Right kidney (tissue), 1 donor: ENCODE measurements around the gene WDFY4.

Experiments used
- DNase-seq: peaks from one replicate; pipeline ENCODE4 v3.0.0-alpha.2; 2016

Gene WDFY4

DNA sequence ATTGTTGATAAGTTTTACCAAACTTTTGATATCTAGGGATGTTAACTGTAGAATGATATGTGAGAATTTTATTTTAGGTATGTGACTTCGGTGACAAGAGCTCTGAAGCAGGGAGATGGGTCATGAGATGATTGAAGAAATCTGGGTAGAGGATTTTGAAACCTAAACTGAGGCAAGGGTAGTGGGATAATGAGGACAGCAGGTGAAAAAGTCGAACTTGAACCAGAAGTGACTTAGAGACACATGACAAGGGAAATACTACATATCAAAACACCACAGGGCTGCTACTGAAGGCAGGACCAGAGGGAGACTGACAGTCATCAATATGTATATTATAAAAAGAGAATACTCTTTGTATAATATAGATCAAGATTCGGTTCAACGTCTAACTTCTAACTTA, 113.2 kb downstream of the WDFY4 start:
- no peak for DNase-seq

- no peak for DNase-seq
Observed at GRCh38 chr10:48798481-48799254, 114.0 kb downstream of the WDFY4 start.

GRCh38 chr10:48799341-48800006, 114.8 kb downstream of the WDFY4 start:
- DNase-seq = no peak

DNA sequence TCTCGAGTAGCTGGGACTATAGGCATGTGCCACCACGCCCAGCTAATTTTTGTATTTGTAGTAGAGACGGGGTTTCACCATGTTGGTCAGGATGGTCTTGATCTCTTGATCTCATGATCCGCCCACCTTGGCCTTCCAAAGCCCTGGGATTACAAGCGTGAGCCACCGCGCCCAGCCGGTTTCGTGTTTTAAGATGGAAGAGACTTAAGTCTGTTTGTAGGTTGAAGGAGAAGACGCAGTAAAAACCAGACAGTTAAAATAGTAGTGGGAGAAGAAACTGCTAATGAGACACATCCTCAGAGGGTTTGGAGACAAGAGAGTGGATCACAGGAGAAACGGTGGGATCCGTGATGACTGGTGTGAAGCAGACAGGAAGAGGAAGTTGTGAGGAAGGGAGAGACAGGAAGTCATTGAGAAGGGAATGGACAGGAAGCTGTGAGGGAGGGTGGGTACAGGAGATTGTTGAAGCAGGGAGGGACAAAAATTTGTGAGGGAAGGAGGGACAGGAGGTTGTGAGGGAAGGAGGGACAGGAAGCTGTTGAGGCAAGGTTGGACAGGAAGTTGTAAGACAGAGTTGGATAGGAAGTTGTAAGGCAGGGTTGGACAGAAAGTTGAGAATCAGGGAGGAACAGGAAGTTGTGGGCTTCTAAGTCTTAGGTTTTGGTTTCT, 115.5 kb downstream of the WDFY4 start:
- no peak for DNase-seq

GRCh38 chr10:48801001-48801421, 116.3 kb downstream of the WDFY4 start:
- DNase-seq = no peak

- no peak for DNase-seq
Observed at GRCh38 chr10:48802611-48803071, 118.0 kb downstream of the WDFY4 start.

- DNase-seq = no peak
Observed at GRCh38 chr10:48803801-48804584, 119.3 kb downstream of the WDFY4 start.

- no peak for DNase-seq
Observed at GRCh38 chr10:48804740-48805182, 120.1 kb downstream of the WDFY4 start.

DNA sequence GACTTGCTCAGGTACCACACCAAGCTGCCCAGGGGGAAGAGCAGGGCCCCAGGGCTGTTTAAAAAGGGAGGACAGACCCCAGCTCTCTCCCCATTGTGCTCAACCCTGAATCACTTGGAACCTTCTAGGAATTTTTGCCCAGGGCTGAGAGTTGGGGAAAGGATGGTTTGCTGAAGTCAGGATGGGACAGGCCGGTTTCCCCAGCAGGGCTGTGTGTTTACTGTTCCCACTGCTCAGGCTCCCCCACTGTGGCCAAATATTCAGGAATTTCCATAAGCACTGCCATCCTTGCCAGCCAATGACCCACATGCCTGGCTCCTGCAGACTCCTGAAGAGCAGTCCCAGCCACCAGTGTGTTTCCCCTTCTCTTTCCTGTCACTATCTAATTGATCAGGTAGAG, 120.7 kb downstream of the WDFY4 start:
- no peak for DNase-seq

GRCh38 chr10:48805848-48806247, 121.2 kb downstream of the WDFY4 start:
- DNase-seq = no peak

DNA sequence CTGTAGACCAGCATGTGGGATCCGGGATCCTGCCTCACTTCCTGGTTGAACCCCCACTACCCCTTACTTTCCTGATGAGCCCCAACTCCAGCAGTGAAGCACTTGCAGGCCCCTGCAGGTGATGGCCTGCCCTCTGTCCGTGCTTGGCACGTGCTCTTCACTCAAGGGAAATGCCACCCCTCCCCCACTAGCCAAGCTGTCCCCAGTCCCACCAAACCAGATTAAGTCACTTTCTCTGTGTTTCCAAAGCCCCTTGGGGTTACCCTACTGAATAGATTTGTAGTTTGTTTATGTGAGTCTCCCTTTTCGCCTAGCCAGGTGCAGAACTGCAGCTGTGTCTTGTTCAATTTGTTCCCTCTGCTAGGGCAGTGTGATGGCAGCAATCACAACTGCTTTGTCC, 121.7 kb downstream of the WDFY4 start:
- no peak for DNase-seq

- DNase-seq = no peak
Observed at GRCh38 chr10:48807791-48808470, 123.3 kb downstream of the WDFY4 start.

DNA sequence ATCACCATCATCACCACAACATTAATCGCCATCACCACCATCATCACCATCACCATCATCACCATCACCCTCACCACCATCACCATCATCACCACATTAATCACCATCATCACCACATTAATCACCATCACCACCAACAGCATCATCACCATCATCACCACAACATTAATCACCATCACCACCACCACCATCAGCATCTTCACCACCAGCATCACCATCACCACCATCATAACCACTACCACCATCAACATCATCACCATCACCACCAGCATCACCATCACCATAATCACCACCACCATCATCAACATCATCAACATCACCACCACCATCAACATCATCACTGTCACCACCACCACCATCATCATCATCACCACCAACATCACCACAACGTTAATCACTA, 124.6 kb downstream of the WDFY4 start:
- no peak for DNase-seq

- no peak for DNase-seq
Observed at GRCh38 chr10:48811461-48811860, 126.8 kb downstream of the WDFY4 start.

DNA sequence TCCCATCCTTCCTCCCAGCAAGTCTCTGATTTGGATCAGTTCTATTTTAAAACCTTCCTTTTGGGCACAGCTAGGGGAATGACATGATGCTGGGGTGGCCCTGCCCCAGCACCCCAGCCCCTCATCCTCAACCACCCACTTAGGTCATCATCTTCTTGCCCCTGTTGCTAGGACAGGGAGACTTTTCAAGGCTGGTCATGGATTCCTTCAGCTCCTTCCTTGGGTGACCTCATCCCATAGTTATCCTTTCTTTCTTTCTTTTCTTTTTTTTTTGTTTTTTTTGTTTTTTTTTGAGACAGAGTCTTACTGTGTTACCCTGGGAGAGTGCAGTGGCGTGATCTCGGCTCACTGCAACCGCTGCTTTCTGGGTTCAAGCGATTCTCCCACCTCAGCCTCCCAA, 127.2 kb downstream of the WDFY4 start:
- DNase-seq = no peak

GRCh38 chr10:48813291-48813690, 128.6 kb downstream of the WDFY4 start:
- no peak for DNase-seq

GRCh38 chr10:48813825-48814224, 129.2 kb downstream of the WDFY4 start:
- DNase-seq = no peak

DNA sequence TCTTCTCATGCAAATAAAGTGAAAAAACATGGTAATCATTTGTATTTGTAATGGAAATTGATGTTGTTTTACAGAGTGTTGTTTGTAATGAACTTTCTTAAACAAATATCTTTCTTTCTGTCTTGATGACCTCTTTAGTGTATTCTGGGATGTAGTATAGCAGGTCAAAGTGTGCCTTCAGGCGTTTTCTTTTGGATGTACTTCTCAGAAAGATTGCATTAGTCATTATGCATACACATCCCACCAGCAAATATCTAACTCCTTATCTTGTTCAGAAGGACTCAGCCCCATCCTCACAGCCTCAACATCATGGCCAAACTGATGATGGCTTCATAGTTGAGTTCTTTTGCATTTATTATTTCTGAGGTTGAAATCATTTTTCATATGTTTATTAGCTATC, 130.3 kb downstream of the WDFY4 start:
- no peak for DNase-seq

DNA sequence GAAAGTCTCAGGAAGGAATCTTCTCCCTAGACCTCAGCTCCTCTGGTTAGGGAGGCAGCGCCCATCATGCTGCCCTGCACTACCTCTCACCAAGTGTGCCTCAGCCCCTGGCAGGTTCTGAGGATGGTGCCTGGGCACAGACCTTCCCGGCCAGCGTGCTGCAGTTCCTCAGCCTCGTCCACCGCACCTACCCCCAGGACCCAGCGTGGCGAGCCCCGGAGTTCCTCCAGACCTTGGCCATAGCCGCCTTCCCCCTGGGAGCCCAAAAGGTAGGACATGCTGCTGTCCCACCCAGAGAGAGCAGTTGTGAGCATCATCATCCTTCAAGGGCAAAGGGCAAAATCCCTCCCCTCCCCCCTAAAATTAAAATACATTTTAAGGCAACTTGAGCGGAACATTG, 132.5 kb downstream of the WDFY4 start:
- DNase-seq = no peak

GRCh38 chr10:48818081-48818480, 133.4 kb downstream of the WDFY4 start:
- no peak for DNase-seq

DNA sequence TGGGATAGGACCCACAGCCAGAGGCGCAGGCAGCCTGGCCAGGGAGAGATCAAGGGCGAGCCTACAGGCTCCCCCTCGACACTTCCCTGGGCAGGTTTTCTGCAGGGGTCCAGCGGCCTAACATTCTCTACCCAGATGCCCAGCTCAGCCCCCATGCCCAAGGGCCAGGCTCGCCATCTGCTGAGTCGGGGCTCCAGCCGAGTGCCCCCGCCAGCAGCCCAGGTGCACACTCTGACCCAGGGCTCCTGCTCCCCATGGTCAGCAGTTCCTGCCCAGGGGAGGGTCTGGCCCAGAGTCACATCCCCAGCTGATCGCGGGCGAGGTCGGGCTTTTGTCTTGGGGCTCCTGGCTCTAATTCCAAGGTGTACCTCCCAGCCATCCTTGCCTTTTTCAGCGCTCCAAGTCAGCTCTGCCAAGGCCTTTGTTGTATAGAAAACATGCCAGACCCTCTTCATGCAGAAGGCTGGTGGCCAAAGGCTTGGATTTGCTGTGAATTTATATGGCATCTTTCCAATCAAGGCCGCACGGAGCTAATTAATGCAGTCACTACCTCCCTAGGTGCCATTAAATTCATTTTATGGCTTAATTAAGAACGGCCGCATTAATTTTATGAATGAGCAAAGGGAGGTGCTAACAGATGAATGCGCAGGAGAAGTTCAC, 134.3 kb downstream of the WDFY4 start:
- no peak for DNase-seq
